CD14-positive monocyte (primary cell): ENCODE measurements around the gene MYH10. TPM values are rescaled to one million over a fixed set of nuclear protein-coding genes. Genes with fewer than 3 reads are reported as not detected.
A peak's percentile ranks its signal among the peaks of the same experiment; 100 is the strongest.

Source experiments
- DNase-seq, 3 donors: peaks; one replicate each; pipeline ENCODE4 v3.0.0-alpha.2; 2011 to 2022
- H2AFZ ChIP-seq: 2 replicates; pipeline ENCODE4 v1.6.0; 2012; ENCODE audit warnings: mild to moderate bottlenecking, low read depth, low read length, inconsistent platforms; ENCODE audit not compliant: insufficient read depth, poor library complexity, severe bottlenecking
- H3K27ac ChIP-seq, 2 donors: 1 replicate in 1 of 2; 2 replicates in 1 of 2; pipeline ENCODE4 v1.5.1; 2012 to 2013; ENCODE audit warnings: low read length in 2 of 2, control low read depth in 1 of 2, inconsistent platforms in 1 of 2, low read depth in 1 of 2, mild to moderate bottlenecking in 1 of 2
- H3K27me3 ChIP-seq, 2 donors: one replicate each; pipeline versions ENCODE4 v1.6.0 to v1.6.1; 2011 to 2013; ENCODE audit warnings: low read length in 2 of 2; ENCODE audit not compliant: control insufficient read depth in 2 of 2, insufficient read depth in 2 of 2
- H3K36me3 ChIP-seq, 2 donors: replicated peaks in 1 of 2; 1 replicate in 1 of 2; 2 replicates in 1 of 2; pipeline versions ENCODE4 v1.5.1 to v1.6.1; 2012 to 2013; ENCODE audit warnings: low read length in 2 of 2, control low read depth in 1 of 2, inconsistent platforms in 1 of 2, mild to moderate bottlenecking in 1 of 2; ENCODE audit not compliant: insufficient read depth in 2 of 2, control insufficient read depth in 1 of 2
- H3K4me1 ChIP-seq, 2 donors: 1 replicate in 1 of 2; 2 replicates in 1 of 2; pipeline versions ENCODE4 v1.5.1 to v1.6.1; 2012 to 2013; ENCODE audit warnings: low read length in 2 of 2, control low read depth in 1 of 2, inconsistent platforms in 1 of 2, mild to moderate bottlenecking in 1 of 2, moderate library complexity in 1 of 2; ENCODE audit not compliant: insufficient read depth in 2 of 2, control insufficient read depth in 1 of 2
- H3K4me2 ChIP-seq: replicated peaks from 2 replicates; pipeline ENCODE3; 2012; ENCODE audit warnings: low read length, moderate library complexity, mild to moderate bottlenecking; ENCODE audit not compliant: poor library complexity, severe bottlenecking; ENCODE audit errors: extremely low read depth
- H3K4me3 ChIP-seq, 3 experiments: fragments of 200-600 bp in 1 of 3; sonication (generic) in 1 of 3; replicated peaks in 1 of 3; 1 replicate in 2 of 3; 2 replicates in 1 of 3; pipeline ENCODE4 v1.5.1; 2011 to 2013; ENCODE audit warnings: low read length in 3 of 3, mild to moderate bottlenecking in 3 of 3, control low read depth in 2 of 3, low read depth in 2 of 3, inconsistent platforms in 1 of 3, moderate library complexity in 1 of 3
- H3K79me2 ChIP-seq: 2 replicates; pipeline ENCODE4 v1.6.0; 2012; ENCODE audit warnings: mild to moderate bottlenecking, control low read depth, inconsistent platforms, low read length, moderate library complexity; ENCODE audit not compliant: insufficient read depth
- H3K9ac ChIP-seq: 2 replicates; pipeline ENCODE4 v1.6.0; 2017; ENCODE audit warnings: low read length, mild to moderate bottlenecking; ENCODE audit not compliant: insufficient read depth, poor library complexity, severe bottlenecking
- H3K9me3 ChIP-seq, 2 donors: replicated peaks in 1 of 2; 1 replicate in 1 of 2; 2 replicates in 1 of 2; pipeline versions ENCODE4 v1.5.1 to v1.6.1; 2012 to 2013; ENCODE audit warnings: low read length in 2 of 2, control low read depth in 1 of 2; ENCODE audit not compliant: control insufficient read depth in 1 of 2, insufficient read depth in 1 of 2
- H4K20me1 ChIP-seq: 2 replicates; pipeline ENCODE4 v1.6.0; 2012; ENCODE audit warnings: mild to moderate bottlenecking, low read length, control low read depth, moderate library complexity; ENCODE audit not compliant: insufficient read depth
- H3K27ac Mint-ChIP-seq, 7 donors: one replicate each; pipeline ENCODE4 v1.8.0; 2020; ENCODE audit warnings: mild to moderate bottlenecking in 7 of 7, mixed read lengths in 7 of 7, moderate library complexity in 6 of 7, inconsistent platforms in 2 of 7
- H3K27me3 Mint-ChIP-seq, 3 donors: one replicate each; pipeline ENCODE4 v1.8.0; 2021 to 2022; ENCODE audit warnings: low read depth in 3 of 3, mild to moderate bottlenecking in 3 of 3, mixed read lengths in 3 of 3, moderate library complexity in 3 of 3, inconsistent platforms in 1 of 3
- H3K36me3 Mint-ChIP-seq, 2 donors: one replicate each; pipeline ENCODE4 v1.8.0; 2020; ENCODE audit warnings: mixed read lengths in 2 of 2, inconsistent platforms in 1 of 2, mild to moderate bottlenecking in 1 of 2
- H3K4me1 Mint-ChIP-seq: one replicate; pipeline ENCODE4 v1.8.0; 2020; ENCODE audit warnings: mild to moderate bottlenecking, mixed read lengths
- H3K4me3 Mint-ChIP-seq, 2 donors: one replicate each; pipeline ENCODE4 v1.8.0; 2020; ENCODE audit warnings: mild to moderate bottlenecking in 2 of 2, mixed read lengths in 2 of 2, moderate library complexity in 1 of 2
- H3K9me3 Mint-ChIP-seq, 7 donors: one replicate each; pipeline ENCODE4 v1.8.0; 2020 to 2022; ENCODE audit warnings: mixed read lengths in 7 of 7, mild to moderate bottlenecking in 6 of 7, moderate library complexity in 6 of 7, inconsistent platforms in 2 of 7
- WGBS: methylation state at CpG from one replicate; pipeline ENCODE4 v1.1.5; 2013; ENCODE audit warnings: missing lambda C conversion rate; ENCODE audit not compliant: insufficient coverage; 5-methylcytosine and 5-hydroxymethylcytosine counted together
- intact Hi-C, 2 donors: fragments of 100-400 bp; cut with micrococcal nuclease; formaldehyde crosslinking; loops; one replicate each; pipeline versions ENCODE4 v1.15.0 to v1.15.1; 2023
- polyA plus RNA-seq, 3 donors: library from polyadenylated mRNA; depleted of rRNA in 1 of 3; unstranded in 2 of 3; stranded (reverse) in 1 of 3; fragments of 300-500 nt in 2 of 3; fragments of >200 nt in 1 of 3; fragmentation: Illumina TruSeq in 2 of 3; gene quantifications; 1 replicate in 2 of 3; 2 replicates in 1 of 3; pipeline ENCODE4 v1.2.3, GENCODE V29; 2012 to 2021
- TF ChIP-seq, protein P1 (sequence below): fragments of 200-600 bp; IDR thresholded peaks from one replicate; pipeline ENCODE4 v1.8.0; 2022; ENCODE audit warnings: antibody characterized with exemption, mild to moderate bottlenecking

Gene MYH10
- polyA plus RNA-seq, 3 donors, result 0.42 to 0.65 TPM; not detected in 1

- no peak overlapping the region for H3K4me3 Mint-ChIP-seq
- peaks cover 4% of the 10 kb centered on the region for H4K20me1 ChIP-seq
- no peaks in the 10 kb centered on the region for H3K4me1 ChIP-seq
- H3K4me2 ChIP-seq, result no peak overlapping the region
- H3K36me3 ChIP-seq, result peaks cover 13 to 57% of the 10 kb centered on the region in 2 donors
- H3K79me2 ChIP-seq, result no peaks in the 10 kb centered on the region
- peaks cover 14 to 19% of the 10 kb centered on the region in 2 donors for H3K9me3 ChIP-seq
- H3K9me3 Mint-ChIP-seq, result peaks cover 13 to 25% (median 22%) of the 10 kb centered on the region in 7 donors
- H3K36me3 Mint-ChIP-seq, result peaks cover 41 to 60% of the 10 kb centered on the region in 2 donors
- H3K9ac ChIP-seq, result no peak overlapping the region
- no peaks in the 10 kb centered on the region for H3K4me1 Mint-ChIP-seq
- no peak for DNase-seq
- H3K4me3 ChIP-seq, result no peak overlapping the region
- TF ChIP-seq, protein P1, sequence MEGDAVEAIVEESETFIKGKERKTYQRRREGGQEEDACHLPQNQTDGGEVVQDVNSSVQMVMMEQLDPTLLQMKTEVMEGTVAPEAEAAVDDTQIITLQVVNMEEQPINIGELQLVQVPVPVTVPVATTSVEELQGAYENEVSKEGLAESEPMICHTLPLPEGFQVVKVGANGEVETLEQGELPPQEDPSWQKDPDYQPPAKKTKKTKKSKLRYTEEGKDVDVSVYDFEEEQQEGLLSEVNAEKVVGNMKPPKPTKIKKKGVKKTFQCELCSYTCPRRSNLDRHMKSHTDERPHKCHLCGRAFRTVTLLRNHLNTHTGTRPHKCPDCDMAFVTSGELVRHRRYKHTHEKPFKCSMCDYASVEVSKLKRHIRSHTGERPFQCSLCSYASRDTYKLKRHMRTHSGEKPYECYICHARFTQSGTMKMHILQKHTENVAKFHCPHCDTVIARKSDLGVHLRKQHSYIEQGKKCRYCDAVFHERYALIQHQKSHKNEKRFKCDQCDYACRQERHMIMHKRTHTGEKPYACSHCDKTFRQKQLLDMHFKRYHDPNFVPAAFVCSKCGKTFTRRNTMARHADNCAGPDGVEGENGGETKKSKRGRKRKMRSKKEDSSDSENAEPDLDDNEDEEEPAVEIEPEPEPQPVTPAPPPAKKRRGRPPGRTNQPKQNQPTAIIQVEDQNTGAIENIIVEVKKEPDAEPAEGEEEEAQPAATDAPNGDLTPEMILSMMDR, result no peak
- intact Hi-C loops, result no loop called here
- H2AFZ ChIP-seq, result no peak overlapping the region
- peak overlapping the region in 2 of 7 donors; percentile 49 to 61 for H3K27ac Mint-ChIP-seq
- no peak overlapping the region for H3K27ac ChIP-seq
- H3K27me3 ChIP-seq, result no peaks in the 10 kb centered on the region
- peaks cover 0 to 1% (median 0%) of the 10 kb centered on the region in 3 donors for H3K27me3 Mint-ChIP-seq
- 83% methylated on average over 8 of the region's 11 CpGs for WGBS
These were observed 151.0 kb downstream of the MYH10 start for GRCh38 chr17:8479431-8479947.

DNA sequence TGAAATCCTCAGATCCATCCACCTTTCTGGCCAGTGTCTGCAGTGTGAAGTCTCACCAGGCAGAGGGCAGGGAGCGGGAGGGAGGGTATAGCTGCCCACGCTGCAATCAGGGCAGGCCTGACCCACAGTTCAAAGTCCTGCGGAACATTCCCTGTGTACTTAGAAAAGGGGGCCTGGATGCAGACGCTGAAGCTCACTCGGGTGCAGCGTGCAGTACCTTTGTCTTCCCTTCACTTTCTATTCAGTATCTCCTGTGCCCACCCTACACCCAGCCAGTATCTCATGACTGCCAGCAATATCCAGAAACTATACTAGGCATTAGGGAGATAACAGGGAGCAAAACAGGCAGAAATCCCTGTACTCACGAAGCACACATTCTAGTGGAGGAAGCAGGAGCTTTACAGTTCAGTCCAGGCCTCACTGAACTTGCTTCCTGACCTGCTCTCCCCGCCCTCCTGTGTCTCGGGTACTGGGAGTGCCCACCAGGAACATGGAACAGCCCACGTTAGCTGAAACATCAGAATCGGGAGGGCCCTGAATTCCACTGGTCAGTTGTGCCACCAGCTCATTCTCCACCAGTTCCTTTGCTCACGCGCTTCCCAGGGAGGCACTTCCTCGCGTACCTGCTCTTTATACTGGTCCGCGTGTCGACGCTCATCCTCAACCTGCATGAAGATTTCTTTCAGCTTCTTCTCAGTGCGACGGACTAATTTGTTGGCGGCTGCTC is 152.6 kb downstream of the MYH10 start:
- Histone ChIP-seq H4K20me1 (peaks cover 4% of the 10 kb centered on the region), H3K4me1 (no peaks in the 10 kb centered on the region), H3K4me2 (no peak overlapping the region), H3K27ac (no peak overlapping the region), H3K4me3 (no peak overlapping the region), H2AFZ (no peak overlapping the region), H3K79me2 (no peaks in the 10 kb centered on the region), H3K9me3 (peaks cover 0 to 13% of the 10 kb centered on the region in 2 donors), H3K36me3 (peaks cover 24 to 65% of the 10 kb centered on the region in 2 donors), H3K9ac (no peak overlapping the region), H3K27me3 (no peaks in the 10 kb centered on the region)
- Mint-ChIP-seq H3K36me3 (peaks cover 52 to 73% of the 10 kb centered on the region in 2 donors), H3K4me1 (no peaks in the 10 kb centered on the region), H3K9me3 (peaks cover 8 to 16% (median 12%) of the 10 kb centered on the region in 7 donors), H3K27ac (peak overlapping the region in 2 of 7 donors; percentile 17 to 55), H3K4me3 (no peak overlapping the region), H3K27me3 (peaks cover 0 to 1% (median 0%) of the 10 kb centered on the region in 3 donors)
- TF ChIP-seq, protein P1, result no peak
- DNase-seq, result no peak
- WGBS, result 93% methylated on average over 7 of the region's 22 CpGs
- intact Hi-C loops, result no loop called here
